T-cell (primary cell): ENCODE data around the gene RGPD8. TPM values are rescaled to one million over a fixed set of nuclear protein-coding genes. Genes with fewer than 3 reads are reported as not detected.
"Not testable (repeated sequence)": the region's sequence is repeated elsewhere in the genome, so short reads cannot be mapped to it uniquely, and the experiment has no call there.

Experiments
- ATAC-seq, 4 experiments: fragments of 200-7000 bp in 3 of 4; fragments of 150-1000 bp in 1 of 4; cut with Tn5 transposase; replicated peaks in 1 of 4; 1 replicate in 3 of 4; 2 replicates in 1 of 4; pipeline ENCODE4 v1.10.0; 2021; ENCODE audit warnings: moderate library complexity in 3 of 4, mild to moderate bottlenecking in 2 of 4, moderate number of reproducible peaks in 1 of 4
- CTCF ChIA-PET, 2 donors: fragments of 300-600 bp; sonication (Branson Sonifier 250); formaldehyde crosslinking; loops; one replicate each; lab custom pipeline; 2022; ENCODE audit warnings: antibody characterized with exemption in 2 of 2; lab: Charles Lee
- POLR2A ChIA-PET, 2 donors: fragments of 300-600 bp; sonication (Branson Sonifier 250); formaldehyde crosslinking; loops; one replicate each; lab custom pipeline; 2022; ENCODE audit warnings: antibody characterized with exemption in 2 of 2; lab: Charles Lee
- DNase-seq, 35 experiments: peaks; one replicate each; pipeline versions ENCODE4 v3.0.0 to v3.0.0-alpha.2; 2013 to 2023
- H3K27ac ChIP-seq: one replicate; pipeline ENCODE4 v1.5.1; 2013; ENCODE audit warnings: low read length
- H3K27me3 ChIP-seq, 2 experiments: replicated peaks in 1 of 2; 1 replicate in 1 of 2; 2 replicates in 1 of 2; pipeline versions ENCODE4 v1.6.1 to v1.7.0; 2013; ENCODE audit warnings: low read length in 1 of 2, mixed read lengths in 1 of 2; ENCODE audit not compliant: control insufficient read depth in 2 of 2, insufficient read depth in 2 of 2; ENCODE audit errors: extremely low read depth in 1 of 2
- H3K36me3 ChIP-seq, 2 donors: 1 replicate in 1 of 2; 2 replicates in 1 of 2; pipeline versions ENCODE4 v1.6.1 to v1.7.0; 2013; ENCODE audit warnings: low read length in 1 of 2; ENCODE audit not compliant: control insufficient read depth in 2 of 2, insufficient read depth in 1 of 2; ENCODE audit errors: extremely low read depth in 1 of 2
- H3K4me1 ChIP-seq, 2 experiments: 1 replicate in 1 of 2; 2 replicates in 1 of 2; pipeline versions ENCODE4 v1.6.1 to v1.7.0; 2013; ENCODE audit warnings: low read length in 2 of 2, mixed read lengths in 1 of 2; ENCODE audit not compliant: insufficient read depth in 2 of 2, control insufficient read depth in 1 of 2; ENCODE audit errors: extremely low read depth in 1 of 2
- H3K4me3 ChIP-seq, 2 donors: 1 replicate in 1 of 2; 2 replicates in 1 of 2; pipeline versions ENCODE4 v1.5.1 to v1.7.0; 2013; ENCODE audit warnings: mild to moderate bottlenecking in 2 of 2, low read length in 1 of 2, moderate library complexity in 1 of 2; ENCODE audit not compliant: control insufficient read depth in 1 of 2; ENCODE audit errors: extremely low read depth in 1 of 2
- H3K9me3 ChIP-seq: 2 replicates; pipeline ENCODE4 v1.7.0; 2013
- H3K27ac Mint-ChIP-seq, 2 donors: one replicate each; pipeline ENCODE4 v1.8.0; 2020 to 2021; ENCODE audit warnings: mild to moderate bottlenecking in 2 of 2, mixed read lengths in 2 of 2
- H3K27me3 Mint-ChIP-seq, 2 donors: one replicate each; pipeline ENCODE4 v1.8.0; 2021 to 2022; ENCODE audit warnings: mixed read lengths in 2 of 2
- H3K36me3 Mint-ChIP-seq: one replicate; pipeline ENCODE4 v1.8.0; 2021; ENCODE audit warnings: mixed read lengths
- H3K4me1 Mint-ChIP-seq, 3 donors: one replicate each; pipeline ENCODE4 v1.8.0; 2020 to 2022; ENCODE audit warnings: mixed read lengths in 3 of 3, mild to moderate bottlenecking in 1 of 3
- H3K4me3 Mint-ChIP-seq, 3 donors: one replicate each; pipeline ENCODE4 v1.8.0; 2020 to 2022; ENCODE audit warnings: mild to moderate bottlenecking in 3 of 3, mixed read lengths in 3 of 3, moderate library complexity in 3 of 3
- H3K9me3 Mint-ChIP-seq, 3 donors: one replicate each; pipeline ENCODE4 v1.8.0; 2020 to 2022; ENCODE audit warnings: mixed read lengths in 3 of 3
- WGBS: methylation state at CpG from one replicate; pipeline ENCODE4 v1.1.5; 2013; ENCODE audit warnings: missing lambda C conversion rate; ENCODE audit not compliant: insufficient coverage; 5-methylcytosine and 5-hydroxymethylcytosine counted together
- total RNA-seq, 35 experiments: library from RNA in 6 of 35; stranded (reverse) in 6 of 35; fragments of 120-200 nt in 1 of 35; gene quantifications; one replicate each; pipeline versions ENCODE4 v1.2.1 to v1.2.4 and lab custom pipeline; 2013 to 2026

RGPD8 gene
- total RNA-seq, 5 donors from 2014 or later (not counting 1 experiment from before 2014, with no cell fraction given), result 10.8 to 61.4 (median 20.7) TPM

DNA sequence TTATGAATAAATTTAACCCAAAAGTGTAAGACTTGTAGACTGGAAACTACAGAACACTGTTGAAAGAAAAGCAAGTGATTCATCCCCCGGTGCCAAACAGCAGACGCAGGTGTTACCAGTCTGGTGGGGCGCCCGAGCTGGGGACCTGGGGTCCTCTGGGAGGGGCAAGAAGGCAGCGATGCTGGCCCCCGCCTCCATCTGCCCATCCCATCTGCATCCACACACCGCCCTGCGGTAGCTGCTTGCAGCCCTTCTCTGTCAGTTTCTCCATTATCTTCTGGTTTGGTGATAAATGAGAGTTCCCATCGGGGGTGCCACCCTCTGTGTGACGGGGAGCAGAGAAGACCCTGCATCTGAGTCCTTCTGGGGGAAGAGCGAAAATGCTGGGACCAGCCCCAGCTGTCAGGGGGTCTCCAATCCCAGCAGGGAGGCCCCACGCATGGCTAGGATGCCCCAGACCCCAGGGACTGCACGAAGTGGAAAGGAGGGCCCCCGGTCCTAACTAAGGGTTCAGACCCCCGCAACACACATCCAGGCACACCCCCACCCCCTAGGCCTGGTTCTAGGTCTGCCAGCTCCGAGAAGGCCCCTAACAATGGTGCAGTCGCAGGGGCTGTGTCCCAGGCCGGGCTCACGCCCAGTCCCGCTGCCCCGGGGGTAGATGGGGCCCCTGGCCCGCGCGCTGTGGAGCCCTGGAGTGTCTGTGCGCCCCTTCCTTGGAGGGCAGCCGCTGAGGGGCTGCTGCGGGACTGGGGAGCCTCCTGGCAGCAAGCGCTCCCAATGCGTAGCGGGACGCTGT is 686 bp upstream of the RGPD8 start:
- Histone ChIP-seq H3K36me3 (no peaks in the 10 kb centered on the region), H3K9me3 (no peaks in the 10 kb centered on the region), H3K4me1 (peaks cover 0 to 6% of the 10 kb centered on the region in 2 experiments), H3K27me3 (peaks cover 0 to 21% of the 10 kb centered on the region in 2 experiments), H3K4me3 (no peak overlapping the region), H3K27ac (no peak overlapping the region)
- no peaks in the 10 kb centered on the region for H3K36me3 Mint-ChIP-seq
- POLR2A ChIA-PET, result no interaction called here
- peaks cover 10 to 18% of the 10 kb centered on the region in 2 donors for H3K27me3 Mint-ChIP-seq
- 76% methylated on average over 18 of the region's 31 CpGs for WGBS
- ATAC-seq (no peak), DNase-seq (no peak)
- no peak overlapping the region for H3K27ac Mint-ChIP-seq
- H3K4me1 Mint-ChIP-seq, result peaks cover 16 to 32% (median 22%) of the 10 kb centered on the region in 3 donors
- CTCF ChIA-PET, result interaction anchor here in 1 of 2 donors (0.8 kb wide), 1 partner anchor 312 kb away, joined by 4 read pairs; no protein-coding TSS in a partner anchor
- H3K9me3 Mint-ChIP-seq, result no peaks in the 10 kb centered on the region
- H3K4me3 Mint-ChIP-seq, result peak overlapping the region in 1 of 3 donors; percentile 70

DNA sequence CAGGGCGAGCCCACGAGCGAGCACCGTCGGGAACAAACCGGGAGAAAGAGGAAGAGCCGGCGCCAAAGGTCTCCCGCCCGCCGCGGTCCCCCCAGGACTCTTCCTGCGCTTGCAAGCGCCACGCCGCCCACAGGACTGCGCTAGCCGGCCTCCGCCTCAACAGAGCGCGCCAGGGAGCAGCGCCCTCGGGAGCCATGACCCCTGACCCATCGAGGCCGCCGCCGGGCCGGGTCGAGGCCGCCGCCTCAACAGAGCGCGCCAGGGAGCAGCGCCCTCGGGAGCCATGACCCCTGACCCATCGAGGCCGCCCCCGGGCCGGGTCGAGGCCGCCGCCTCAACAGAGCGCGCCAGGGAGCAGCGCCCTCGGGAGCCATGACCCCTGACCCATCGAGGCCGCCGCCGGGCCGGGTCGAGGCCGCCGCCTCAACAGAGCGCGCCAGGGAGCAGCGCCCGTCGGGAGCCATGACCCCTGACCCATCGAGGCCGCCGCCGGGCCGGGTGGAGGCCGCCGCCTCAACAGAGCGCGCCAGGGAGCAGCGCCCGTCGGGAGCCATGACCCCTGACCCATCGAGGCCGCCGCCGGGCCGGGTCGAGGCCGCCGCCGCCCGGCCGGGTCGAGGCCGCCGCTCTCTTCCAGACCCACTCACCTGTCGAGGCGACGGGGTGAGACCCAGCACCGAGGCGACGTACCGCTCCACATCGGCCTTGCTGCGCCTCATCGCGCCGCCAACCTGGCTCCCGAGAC is 538 bp downstream of the RGPD8 start:
- peaks cover 3 to 10% of the 10 kb centered on the region in 2 donors for H3K27me3 Mint-ChIP-seq
- H3K27ac ChIP-seq, result peak overlapping the region; percentile 57
- peak overlapping the region; percentile 82 for H3K4me3 Mint-ChIP-seq
- not testable (repeated sequence) for H3K36me3 Mint-ChIP-seq, H3K9me3 Mint-ChIP-seq, H3K9me3 ChIP-seq, H3K36me3 ChIP-seq, H3K4me1 ChIP-seq
- ATAC-seq, result peak in 2 of 4 experiments; percentile 58 to 59
- CTCF ChIA-PET, result interaction anchor here (0.6 to 0.8 kb wide), 13 partner anchors 126 to 1678 kb away, joined by 3 to 9 read pairs (median 4); partner anchors contain the start of gene ZC3H8 (in 1 of the 2)
- POLR2A ChIA-PET, result interaction anchor here (0.5 to 0.7 kb wide), 5 partner anchors 117 to 383 kb away, joined by 3 to 4 read pairs (median 3); no protein-coding TSS in a partner anchor
- H3K27ac Mint-ChIP-seq, result peak overlapping the region; percentile 46 to 56
- DNase-seq, result peak in 9 of 35 experiments; percentile 11 to 37 (median 15)
- peaks cover 0 to 21% of the 10 kb centered on the region in 2 experiments for H3K27me3 ChIP-seq
- H3K4me3 ChIP-seq, result peak overlapping the region; percentile 23 to 47
- WGBS, result 3% methylated on average over 47 of the region's 98 CpGs
- peaks cover 16 to 32% (median 22%) of the 10 kb centered on the region in 3 donors for H3K4me1 Mint-ChIP-seq

DNA sequence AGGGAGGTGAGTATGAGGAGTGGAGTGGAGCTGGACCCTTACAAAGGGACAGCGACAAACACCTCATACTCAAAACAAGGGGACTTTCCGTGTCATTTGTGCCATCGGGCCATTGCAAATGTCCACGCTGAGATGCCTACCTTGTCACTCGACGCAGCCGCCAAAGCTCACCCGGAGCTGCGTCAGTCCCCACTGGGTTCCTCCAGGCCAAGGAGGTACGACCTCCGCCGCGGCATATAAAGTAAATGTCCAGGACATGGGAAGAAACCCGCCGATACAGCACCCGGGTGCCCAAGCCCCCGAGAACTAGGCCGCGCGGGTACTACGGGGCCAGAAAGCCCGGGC is 1.1 kb downstream of the RGPD8 start:
- WGBS, result 34% methylated on average over 7 of the region's 22 CpGs
- H3K27me3 ChIP-seq, result peaks cover 0 to 17% of the 10 kb centered on the region in 2 experiments
- not testable (repeated sequence) for H3K27ac ChIP-seq, H3K36me3 Mint-ChIP-seq, H3K9me3 ChIP-seq, DNase-seq, ATAC-seq, H3K36me3 ChIP-seq, H3K4me1 ChIP-seq, H3K9me3 Mint-ChIP-seq, H3K27me3 Mint-ChIP-seq
- Mint-ChIP-seq H3K4me1 (peaks cover 16 to 32% (median 22%) of the 10 kb centered on the region in 3 donors), H3K27ac (peak overlapping the region; percentile 34 to 46), H3K4me3 (peak overlapping the region; percentile 82)
- ChIA-PET CTCF (interaction anchor here in 1 of 2 donors (0.6 kb wide), 1 partner anchor 46 kb away, joined by 3 read pairs; no protein-coding TSS in a partner anchor), POLR2A (interaction anchor here in 1 of 2 donors (0.7 kb wide), 1 partner anchor 382 kb away, joined by 3 read pairs; no protein-coding TSS in a partner anchor)
- peak overlapping the region; percentile 23 to 47 for H3K4me3 ChIP-seq

DNA sequence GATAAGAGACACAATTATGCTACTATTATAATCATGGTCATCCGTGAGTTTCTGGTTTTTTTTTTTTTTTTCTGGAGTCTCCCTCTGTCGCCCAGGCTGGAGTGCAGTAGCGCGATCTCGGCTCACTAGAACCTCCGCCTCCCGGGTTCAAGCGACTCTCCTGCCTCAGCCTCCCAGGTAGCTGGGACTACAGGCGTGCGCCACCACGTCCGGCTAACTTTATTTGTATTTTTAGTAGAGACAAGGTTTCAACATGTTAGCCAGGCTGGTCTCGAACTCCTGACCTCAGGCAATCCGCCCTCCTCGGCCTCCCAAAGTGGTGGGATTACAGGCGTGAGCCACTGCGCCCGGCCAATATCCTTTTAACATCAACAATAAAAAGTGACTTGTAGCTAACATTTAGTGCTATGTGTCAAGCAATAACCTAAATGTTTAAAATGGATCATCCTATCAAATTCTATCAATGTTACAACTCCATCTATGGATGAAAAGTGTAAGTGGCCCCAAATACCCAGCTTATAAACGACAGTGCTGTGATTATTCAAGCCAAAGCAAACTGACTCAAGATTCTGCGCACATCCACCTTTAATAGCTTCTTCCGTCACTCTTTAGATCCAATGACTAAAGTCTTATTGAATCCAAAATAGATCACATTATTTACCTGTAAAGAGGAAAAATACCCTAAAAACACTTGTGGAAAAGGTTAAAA is 1.7 kb downstream of the RGPD8 start:
- Mint-ChIP-seq H3K4me1 (peaks cover 16 to 32% (median 22%) of the 10 kb centered on the region in 3 donors), H3K4me3 (peak overlapping the region; percentile 82)
- H3K27me3 ChIP-seq, result peaks cover 0 to 13% of the 10 kb centered on the region in 2 experiments
- H3K36me3 Mint-ChIP-seq, H3K9me3 ChIP-seq, H3K36me3 ChIP-seq, H3K9me3 Mint-ChIP-seq, H3K27me3 Mint-ChIP-seq, H3K27ac ChIP-seq, ATAC-seq, H3K4me3 ChIP-seq, H3K27ac Mint-ChIP-seq, H3K4me1 ChIP-seq, DNase-seq: not testable (repeated sequence)
- no CpG with 5 or more reads among the region's 21 CpGs for WGBS
- CTCF ChIA-PET, result interaction anchor here in 1 of 2 donors (0.6 kb wide), 1 partner anchor 47 kb away, joined by 3 read pairs; no protein-coding TSS in a partner anchor
- POLR2A ChIA-PET, result interaction anchor here in 1 of 2 donors (0.7 kb wide), 1 partner anchor 382 kb away, joined by 3 read pairs; no protein-coding TSS in a partner anchor

DNA sequence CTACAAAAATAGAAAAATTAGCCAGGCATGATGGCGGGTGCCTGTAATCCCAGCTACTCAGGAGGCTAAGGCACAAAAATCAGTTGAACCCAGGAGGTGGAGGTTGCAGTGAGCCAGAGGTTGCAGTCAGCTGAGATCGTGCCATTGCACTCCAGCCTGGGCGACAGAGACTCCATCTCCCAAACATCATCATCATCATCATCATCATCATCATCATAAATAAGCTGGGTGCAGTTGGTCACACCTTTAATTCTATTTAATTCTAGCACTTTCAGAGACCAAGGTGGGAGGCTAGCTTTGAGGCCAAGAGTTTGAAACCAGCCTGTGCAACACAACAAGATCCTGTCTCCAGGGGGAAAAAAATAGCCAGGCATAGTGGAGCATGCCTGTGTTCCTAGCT is 8.9 kb downstream of the RGPD8 start:
- WGBS, result no CpG with 5 or more reads among the region's 3 CpGs

DNA sequence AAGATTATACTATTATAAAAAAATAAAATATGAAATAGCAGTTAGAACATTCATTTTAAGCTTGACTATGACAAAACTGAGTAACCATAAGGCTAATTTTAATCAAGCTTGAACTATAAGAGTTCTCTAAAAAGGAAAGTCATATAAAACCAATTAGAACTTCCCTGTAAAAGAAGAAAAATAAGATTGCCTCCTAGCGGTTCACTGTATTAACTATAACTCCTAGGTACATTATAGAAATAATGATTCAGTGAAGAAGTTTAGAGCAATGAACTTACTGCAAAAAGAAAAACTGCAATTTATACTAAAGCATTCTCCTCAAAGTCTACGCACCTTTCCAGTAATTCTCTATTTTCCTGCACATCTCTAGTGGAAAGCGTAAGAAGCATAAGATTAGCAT is 16.6 kb downstream of the RGPD8 start:
- POLR2A ChIA-PET, H3K9me3 Mint-ChIP-seq, H3K4me3 ChIP-seq, H3K4me1 ChIP-seq, H3K27me3 ChIP-seq, H3K4me3 Mint-ChIP-seq, H3K4me1 Mint-ChIP-seq, H3K27ac Mint-ChIP-seq, CTCF ChIA-PET, ATAC-seq, DNase-seq, H3K9me3 ChIP-seq, H3K36me3 Mint-ChIP-seq, H3K27ac ChIP-seq, H3K27me3 Mint-ChIP-seq, H3K36me3 ChIP-seq: not testable (repeated sequence)
- WGBS, result no CpG with 5 or more reads among the region's 3 CpGs

More for the DNA sequence above, 8.9 kb downstream of the RGPD8 start:
- H3K27me3 ChIP-seq, H3K36me3 Mint-ChIP-seq, H3K9me3 ChIP-seq, H3K4me1 ChIP-seq, POLR2A ChIA-PET, H3K4me3 ChIP-seq, H3K27ac ChIP-seq, H3K9me3 Mint-ChIP-seq, DNase-seq, H3K36me3 ChIP-seq, CTCF ChIA-PET, H3K4me3 Mint-ChIP-seq, ATAC-seq, H3K4me1 Mint-ChIP-seq, H3K27ac Mint-ChIP-seq, H3K27me3 Mint-ChIP-seq: not testable (repeated sequence)
